PC-3 (cell line): Measurements from ENCODE around the gene CDC42BPB.

Source experiments
- EZH2 ChIP-seq: fragments of 300-600 bp; sonication (generic); IDR thresholded peaks from one replicate; pipeline ENCODE4 v1.6.1; 2017; ENCODE audit warnings: antibody characterized with exemption, mild to moderate bottlenecking, low read length; ENCODE audit not compliant: unreplicated experiment
- EZH2phosphoT487 ChIP-seq: fragments of 300-600 bp; sonication (generic); IDR thresholded peaks from 2 replicates; pipeline ENCODE4 v1.6.1; 2018; ENCODE audit warnings: mild to moderate bottlenecking, antibody characterized with exemption, low read length, borderline replicate concordance
- TF ChIP-seq, protein P1 (sequence below): fragments of 300-600 bp; sonication (generic); conservative IDR thresholded peaks from 2 replicates; pipeline ENCODE4 v1.5.1; 2017; ENCODE audit warnings: antibody characterized with exemption, low read depth, mild to moderate bottlenecking, low read length

DNA sequence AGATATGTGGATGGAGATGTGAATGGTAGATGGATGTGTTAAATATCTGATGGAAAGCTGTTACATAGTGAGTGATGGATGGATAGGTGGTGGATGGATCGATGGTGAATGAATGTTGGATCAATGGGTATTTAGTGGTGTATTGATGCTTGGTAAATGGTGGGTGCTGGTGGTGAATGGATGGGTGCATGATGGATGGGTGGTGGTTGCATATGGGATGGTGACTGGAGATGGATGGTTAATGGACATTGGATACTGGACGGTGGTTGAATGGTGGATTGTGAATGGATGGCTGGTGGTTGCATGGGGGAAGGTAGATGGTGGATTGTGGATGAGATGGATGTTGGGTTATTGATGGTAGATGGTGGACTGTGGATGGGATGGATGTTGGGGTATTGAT lies 24.6 kb upstream of the CDC42BPB start:
- TF ChIP-seq EZH2phosphoT487, result no peak
- TF ChIP-seq, protein P1, sequence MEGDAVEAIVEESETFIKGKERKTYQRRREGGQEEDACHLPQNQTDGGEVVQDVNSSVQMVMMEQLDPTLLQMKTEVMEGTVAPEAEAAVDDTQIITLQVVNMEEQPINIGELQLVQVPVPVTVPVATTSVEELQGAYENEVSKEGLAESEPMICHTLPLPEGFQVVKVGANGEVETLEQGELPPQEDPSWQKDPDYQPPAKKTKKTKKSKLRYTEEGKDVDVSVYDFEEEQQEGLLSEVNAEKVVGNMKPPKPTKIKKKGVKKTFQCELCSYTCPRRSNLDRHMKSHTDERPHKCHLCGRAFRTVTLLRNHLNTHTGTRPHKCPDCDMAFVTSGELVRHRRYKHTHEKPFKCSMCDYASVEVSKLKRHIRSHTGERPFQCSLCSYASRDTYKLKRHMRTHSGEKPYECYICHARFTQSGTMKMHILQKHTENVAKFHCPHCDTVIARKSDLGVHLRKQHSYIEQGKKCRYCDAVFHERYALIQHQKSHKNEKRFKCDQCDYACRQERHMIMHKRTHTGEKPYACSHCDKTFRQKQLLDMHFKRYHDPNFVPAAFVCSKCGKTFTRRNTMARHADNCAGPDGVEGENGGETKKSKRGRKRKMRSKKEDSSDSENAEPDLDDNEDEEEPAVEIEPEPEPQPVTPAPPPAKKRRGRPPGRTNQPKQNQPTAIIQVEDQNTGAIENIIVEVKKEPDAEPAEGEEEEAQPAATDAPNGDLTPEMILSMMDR, result no peak
- TF ChIP-seq EZH2, result no peak
